HG02571 (cell line): ENCODE data around the gene SEC23B.
"Not testable (repeated sequence)": the region's sequence is repeated elsewhere in the genome, so short reads cannot be mapped to it uniquely, and the experiment has no call there.

Experiments used
- ATAC-seq: cut with Tn5 transposase; IDR thresholded peaks from one replicate; pipeline ENCODE4 v1.9.1; 2021; ENCODE audit warnings: mild to moderate bottlenecking, moderate library complexity; ENCODE audit not compliant: unreplicated experiment

SEC23B gene

DNA sequence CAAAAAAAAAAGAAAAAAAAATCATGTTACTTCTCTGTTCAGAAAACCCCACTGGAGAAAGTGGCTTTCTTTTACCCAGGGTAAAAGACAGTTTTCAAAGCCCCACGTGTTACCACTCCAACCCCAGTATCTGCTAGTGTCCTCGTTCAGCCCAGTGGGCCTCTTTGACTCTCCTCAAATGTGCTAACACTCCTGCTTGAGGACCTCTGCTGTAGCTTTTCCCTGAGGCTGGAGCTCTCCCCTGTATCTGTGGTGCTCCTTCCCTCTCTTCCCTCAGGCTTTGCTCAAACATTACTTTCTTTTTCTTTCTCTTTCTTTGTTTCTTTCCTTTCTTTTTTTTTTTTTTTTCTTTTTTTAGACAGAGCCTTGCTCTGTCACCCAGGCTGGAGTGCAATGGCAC lies 15.3 kb downstream of the SEC23B start:
- ATAC-seq = no peak

DNA sequence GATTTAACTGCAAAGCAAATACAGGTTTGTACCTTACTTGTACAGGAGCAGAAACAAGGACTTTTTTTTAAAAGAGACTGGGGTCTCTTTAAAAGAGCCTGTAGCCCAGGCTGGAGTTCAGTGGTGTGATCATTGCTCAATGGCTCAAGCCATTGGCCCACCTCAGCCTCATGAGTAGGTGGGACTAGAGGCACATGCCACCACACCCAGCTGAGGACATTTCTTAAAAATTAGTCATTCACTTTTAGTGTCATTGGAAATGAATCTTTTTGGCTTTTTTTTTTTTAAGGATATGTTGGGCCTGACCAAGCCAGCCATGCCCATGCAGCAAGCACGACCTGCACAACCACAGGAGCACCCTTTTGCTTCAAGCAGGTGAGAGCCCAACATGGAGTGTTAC lies 16.9 kb downstream of the SEC23B start:
- ATAC-seq = no peak

DNA sequence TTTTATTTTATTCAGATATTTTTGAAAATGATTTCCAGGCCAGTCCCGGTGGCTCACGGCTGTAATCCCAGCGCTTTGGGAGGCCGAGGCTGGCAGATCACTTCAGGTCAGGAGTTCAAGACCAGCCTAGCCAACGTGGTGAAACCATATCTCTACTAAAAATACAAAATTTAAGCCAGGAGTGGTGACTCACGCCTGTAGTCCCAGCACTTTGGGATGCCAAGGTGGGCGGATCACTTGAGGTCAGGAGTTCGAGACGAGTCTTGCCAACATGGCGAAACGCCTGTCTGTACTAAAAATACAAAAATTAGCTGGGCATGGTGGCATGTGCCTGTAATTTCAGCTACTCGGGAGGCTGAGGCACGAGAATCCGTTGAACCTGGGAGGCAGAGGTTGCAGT lies 19.0 kb downstream of the SEC23B start:
- not testable (repeated sequence) for ATAC-seq

DNA sequence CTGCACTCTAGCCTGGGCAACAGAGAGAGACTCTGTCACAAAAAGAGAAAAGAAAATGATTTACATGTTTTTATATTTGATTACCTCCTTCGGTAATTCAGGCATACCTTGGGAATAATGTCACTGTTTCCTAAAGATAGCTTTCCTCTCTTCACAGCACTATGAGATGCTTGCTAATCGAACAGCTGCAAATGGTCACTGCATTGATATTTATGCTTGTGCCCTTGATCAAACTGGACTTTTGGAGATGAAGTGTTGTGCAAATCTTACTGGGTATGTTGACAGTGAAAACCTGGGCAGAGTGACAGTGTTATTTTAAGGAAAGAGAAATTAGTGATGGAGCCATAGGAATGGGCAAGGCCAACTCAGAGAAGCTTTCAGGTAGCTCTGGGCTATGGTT lies 19.6 kb downstream of the SEC23B start:
- no peak for ATAC-seq

DNA sequence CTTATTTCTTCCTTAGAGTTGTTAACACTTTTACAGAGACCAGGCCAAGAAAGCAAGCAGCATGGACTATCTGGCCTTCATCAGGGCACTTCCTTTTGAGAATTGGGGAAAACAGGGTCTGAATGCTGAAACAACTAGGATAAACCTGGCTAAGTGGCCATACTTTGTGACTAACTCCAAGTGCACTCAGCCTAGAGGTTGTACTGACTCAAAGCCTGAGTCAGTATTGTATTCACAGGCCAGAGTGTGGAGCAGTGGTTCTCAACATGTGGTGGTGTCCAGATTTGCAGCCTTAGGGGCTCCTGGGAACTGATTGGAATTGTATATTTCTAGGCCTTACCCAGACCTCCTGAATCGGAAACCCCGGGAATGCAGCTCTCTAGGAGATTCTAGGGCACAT lies 20.1 kb downstream of the SEC23B start:
- ATAC-seq = no peak

DNA sequence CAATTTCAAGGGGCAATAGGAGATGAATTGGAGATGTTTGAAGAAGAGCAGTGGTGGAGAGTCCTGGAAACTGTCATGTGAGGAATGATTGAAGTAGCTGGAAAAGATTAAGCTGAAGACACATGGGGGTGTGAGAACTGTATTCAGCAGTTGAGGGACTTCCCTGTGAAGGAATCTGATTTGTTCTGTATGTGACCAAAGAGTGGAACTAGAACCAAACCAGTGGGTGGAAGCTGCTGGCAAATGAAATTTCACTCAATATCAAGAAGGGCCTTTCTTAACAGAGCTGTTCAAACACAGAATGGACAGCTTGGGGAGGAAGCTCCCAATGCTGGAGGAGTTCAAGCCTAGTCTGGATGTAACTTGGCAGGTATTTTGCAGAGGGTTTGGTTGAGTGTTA lies 21.3 kb downstream of the SEC23B start:
- no peak for ATAC-seq

DNA sequence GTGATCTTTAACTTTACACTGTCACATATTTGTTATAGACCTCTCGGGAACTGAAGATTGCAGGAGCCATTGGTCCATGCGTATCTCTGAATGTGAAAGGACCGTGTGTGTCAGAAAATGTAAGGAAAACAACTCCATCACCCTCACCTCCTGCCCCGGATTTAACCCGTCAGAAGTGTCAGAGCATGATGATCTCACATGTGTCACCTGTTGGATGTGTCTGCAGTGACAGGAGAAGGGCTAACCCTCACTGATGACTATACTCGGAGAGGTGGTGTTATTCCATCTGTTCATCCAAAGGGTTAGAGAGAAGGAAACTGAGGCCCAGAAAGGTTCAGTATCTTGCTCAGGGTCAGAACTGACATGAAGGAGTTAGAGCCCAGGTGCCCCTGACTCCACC lies 24.9 kb downstream of the SEC23B start:
- no peak for ATAC-seq

DNA sequence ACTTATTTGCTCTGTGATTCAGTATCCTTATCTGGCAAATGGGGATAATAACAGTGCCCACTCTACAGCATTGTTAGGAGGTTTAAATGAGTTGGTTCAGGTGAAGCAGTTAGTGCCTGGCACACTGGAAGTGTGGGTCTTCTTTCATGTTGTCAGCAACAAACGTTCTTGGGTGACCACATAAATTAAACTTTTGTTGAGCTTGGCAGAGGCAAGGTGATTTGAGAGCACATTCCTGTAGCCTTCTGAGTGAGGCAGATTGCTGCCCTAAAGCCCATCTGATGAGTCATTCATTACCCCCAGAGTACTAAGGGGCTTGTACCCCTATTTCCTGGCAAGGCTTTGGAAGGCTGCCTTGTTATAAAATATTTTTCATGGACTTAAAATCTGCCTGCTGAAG lies 25.8 kb downstream of the SEC23B start:
- ATAC-seq = no peak

DNA sequence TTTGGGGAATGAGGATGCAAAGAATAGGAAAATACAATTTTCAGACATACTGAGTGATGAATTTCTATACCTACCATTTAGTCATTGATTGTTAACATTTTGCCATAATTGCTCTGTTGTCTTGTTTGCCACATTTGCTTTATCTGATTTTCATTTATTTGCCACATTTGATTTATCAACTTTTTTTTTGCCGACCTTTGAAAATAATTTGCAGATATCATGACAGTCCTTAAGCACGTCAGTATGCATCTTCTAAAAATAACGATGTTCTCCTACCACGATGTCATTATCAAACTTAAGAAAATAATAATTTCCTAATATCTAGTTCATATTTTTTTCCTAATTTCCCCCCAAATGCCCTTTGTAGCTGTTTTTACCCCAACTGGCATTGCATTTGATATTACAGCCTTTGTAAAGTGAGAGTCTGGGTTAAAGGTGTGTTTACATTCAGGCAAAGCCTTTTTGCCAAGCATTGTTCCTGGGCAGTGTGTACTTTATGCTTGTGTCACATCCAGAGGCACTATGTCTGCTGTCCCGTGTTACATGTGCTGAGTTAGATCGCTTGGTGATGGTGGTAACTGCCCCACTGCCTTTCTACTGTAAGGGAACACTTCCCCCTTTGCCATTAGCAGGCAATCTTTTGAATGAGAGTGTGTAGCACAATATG lies 26.4 kb downstream of the SEC23B start:
- ATAC-seq = no peak

DNA sequence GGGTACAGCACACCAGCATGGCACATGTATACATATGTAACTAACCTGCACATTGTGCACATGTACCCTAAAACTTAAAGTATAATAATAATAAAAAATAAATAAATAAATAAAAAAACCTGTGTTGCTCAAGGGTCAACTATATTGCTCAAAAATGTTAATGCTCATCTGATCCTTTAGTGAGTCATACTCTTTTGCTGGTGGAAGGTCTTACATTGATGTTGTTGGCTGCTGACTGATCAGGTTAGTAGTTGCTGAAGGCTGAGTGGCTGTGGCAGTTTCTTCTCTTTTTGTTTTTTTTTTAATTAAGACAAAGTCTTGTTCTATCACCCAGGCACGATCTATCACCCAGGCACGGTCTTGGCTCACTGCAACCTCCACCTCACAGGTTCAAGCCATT lies 29.9 kb downstream of the SEC23B start:
- no peak for ATAC-seq

DNA sequence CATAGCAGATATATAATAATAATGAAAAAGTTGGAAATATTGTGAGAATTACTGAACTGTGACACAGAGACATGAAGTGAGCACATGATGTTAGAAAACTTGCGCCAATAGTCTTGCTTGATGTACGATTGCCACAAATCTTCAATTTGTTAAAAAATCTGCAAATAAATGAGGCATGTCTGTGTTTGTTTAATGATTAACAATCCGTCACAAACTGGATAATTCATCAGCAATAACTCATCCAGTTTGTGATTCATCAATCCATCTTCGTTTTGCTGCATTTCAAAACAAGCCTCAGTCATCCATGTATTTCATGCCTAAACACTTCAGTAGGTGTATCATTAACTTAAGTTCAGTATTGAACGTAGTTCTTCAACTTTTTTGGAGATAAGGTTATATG lies 34.0 kb downstream of the SEC23B start:
- no peak for ATAC-seq

DNA sequence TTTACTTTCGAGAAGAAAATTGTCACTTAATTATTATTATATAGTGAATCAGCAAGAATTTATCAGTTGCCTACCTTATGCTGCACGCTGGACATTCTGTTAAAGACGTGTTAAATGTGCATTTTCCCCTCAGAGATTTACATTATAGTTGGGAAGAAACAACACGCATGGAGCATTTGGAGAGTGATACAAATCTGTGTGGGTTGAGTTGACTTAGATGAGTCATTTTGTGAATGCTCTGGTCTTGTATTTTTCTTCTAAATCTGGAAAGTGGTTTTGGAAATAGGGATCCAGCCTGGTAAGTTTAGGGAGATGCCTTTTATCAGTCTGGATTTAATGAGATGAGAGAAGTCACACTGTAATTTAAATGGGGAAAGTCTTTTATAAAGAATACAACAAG lies 35.5 kb downstream of the SEC23B start:
- no peak for ATAC-seq

DNA sequence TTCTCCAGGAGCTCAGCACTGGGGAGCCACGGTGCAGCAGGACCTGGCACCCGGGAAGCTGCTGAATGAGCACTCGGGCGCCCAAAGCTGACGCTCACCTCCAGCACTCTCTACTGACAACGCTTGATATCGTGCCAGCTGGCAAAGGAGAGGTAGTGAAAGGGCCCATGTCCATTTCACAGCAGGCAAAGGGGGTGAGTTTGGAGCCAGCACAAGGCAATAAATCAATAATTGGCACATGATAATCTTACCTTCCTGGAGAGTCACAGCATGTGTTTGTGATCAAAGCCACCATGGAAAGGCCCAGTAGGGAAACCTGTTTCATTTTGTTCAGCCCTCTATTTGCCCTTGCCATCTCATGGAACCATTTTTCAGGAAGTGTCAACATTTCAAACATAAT lies 36.2 kb downstream of the SEC23B start:
- ATAC-seq = no peak

DNA sequence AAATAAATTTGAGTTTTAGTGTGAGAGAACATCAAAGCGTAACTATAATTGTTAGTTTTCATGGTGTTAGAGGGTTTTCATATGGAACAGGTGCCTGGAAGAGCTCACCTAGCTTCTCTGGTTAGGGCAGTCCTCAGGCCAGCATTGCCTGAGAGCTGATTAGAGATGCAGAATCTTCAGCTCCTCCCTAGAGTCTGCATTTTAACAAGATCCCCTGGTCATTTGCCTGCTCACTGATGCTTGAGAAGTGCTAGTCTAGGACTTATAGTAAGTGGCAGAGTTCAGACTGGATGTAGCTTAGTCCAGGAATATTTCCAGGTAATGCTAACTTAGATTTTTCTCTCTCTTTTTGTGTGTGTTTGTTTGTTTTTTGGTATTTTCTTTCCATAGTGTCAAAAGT lies 37.8 kb downstream of the SEC23B start:
- ATAC-seq = no peak

DNA sequence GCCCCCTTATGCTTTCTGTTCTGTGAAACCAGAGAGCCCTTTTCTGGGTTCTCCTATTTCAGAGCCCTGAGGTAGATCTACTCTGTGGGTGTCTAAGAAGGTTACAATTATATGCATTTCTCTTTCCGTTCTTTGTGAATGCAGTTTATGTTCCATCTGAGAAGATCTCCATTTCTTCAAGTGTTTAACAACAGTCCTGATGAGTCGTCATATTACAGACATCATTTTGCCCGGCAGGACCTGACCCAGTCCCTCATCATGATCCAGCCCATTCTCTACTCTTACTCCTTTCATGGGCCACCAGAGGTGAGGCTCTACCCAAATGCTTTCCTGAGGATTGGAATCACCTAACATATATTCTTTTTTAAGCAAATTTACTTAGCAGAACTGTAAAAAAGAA lies 40.7 kb downstream of the SEC23B start:
- ATAC-seq = no peak

DNA sequence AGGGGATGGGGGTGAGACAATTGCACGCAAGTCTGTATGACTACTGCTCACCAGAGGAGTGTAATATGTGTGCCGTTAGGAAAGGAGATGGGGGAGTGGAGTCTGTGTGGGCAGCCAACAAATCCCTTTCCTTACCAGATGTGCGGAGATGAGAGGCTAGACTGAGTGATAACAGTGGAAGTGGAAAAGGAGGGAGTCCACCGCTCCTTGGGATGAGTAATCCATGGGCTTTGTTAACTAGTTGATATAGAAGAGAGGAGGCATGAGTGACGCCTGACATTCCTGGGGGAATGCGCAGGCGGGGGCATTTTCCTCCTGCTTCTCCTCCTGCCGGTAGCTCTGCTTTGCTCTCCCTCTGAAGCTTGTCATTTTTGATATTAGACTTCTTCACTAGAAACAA lies 46.0 kb downstream of the SEC23B start:
- ATAC-seq = no peak

DNA sequence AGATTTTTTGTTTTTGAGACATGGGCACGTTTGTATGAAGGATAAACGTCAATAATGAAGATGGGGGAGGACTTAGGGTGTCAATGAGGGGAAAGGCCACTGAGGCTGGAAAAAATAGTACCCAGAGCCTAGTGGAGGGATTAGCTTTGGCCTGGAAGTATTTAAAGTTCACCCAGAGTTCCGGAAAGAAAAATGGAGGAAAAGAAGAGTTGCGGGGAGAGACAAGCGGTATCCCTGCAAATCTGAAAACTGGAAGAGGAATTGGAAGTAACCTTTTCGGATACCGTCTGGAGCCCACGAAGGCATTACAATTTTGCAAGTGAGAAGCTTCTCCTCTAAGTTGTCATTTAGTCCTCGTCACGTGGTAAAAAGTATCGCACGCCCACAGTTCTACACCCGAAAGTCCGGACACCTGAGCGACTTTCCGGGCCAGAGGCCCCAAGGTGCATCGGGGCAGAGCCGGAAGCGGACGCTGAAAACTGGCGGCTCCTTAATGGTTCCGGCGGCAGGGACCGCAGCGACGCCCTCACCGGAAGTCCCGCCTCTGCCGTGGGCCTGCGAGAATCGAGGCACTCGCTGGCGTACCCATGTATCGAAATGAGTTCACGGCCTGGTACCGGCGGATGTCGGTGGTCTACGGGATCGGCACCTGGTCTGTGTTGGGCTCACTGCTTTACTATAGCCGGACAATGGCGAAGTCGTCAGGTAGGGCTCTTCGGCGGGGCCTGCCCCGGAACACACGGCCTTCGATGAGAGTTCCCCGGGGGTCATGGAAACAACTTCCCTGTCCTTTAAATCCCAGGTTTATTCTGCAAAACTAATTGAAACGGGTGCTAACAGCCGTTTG lies 59.4 kb downstream of the SEC23B start, which contains the start of gene SMIM26:
Gene SMIM26 (plus strand): TSS at position 541 of the 847 bp plus-strand sequence. CDS start 47 bp downstream, at position 588.
- ATAC-seq = peak; percentile 99

DNA sequence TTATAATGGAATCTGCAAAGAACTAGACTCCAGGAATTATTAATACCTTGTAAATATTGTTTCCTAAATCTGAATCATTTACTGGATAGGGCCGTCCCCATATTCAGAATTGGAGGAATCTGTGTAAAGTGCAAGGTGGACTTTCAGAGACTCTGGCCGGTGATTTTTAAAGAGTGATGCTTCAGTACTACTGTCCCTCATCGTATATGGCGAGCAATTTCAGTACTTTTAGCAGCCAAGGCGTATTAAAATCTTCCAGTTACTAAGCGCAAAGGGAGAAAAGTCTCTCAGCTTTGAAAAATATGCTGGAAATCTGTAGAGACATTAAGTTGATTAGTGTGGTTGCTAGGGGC lies 60.0 kb downstream of the SEC23B start:
- ATAC-seq = no peak

DNA sequence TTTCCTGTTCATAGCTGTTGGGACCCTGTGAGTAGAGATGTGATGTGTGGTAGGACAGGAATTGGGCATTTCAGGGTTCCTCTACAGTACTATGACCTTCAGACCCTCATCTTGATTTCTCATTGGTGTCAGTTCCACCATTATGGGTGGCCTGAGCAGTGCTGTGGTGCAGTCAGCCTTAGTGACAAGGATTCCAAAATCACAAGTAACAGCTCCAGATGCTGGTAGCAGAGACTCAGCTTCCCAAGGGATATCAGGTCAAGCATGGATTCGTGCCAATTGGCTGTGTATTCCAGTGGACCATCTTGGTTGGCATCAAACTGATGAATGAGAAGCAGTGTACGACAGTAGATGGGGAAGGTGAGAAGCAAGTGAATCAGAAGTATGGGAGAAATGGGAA lies 63.3 kb downstream of the SEC23B start:
- ATAC-seq = no peak

DNA sequence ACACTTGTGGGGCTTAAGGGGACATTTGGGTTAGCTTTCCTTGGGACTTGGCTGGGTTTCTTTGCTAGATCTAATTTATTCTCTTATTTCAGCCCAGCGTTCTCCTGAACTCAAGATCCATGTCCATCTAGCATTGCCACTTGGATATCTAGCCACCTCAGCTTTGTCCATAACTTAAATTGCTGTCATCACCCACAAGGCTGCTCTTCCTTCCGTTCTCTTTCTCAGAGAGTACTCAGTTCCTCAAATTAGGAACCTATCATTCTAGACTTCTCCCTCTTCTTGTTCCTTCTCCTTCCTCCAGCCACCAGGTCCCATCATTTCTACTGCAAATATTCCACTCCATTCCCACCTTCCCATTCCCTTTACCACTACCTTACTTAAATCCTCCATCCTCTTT lies 63.8 kb downstream of the SEC23B start:
- ATAC-seq = no peak

DNA sequence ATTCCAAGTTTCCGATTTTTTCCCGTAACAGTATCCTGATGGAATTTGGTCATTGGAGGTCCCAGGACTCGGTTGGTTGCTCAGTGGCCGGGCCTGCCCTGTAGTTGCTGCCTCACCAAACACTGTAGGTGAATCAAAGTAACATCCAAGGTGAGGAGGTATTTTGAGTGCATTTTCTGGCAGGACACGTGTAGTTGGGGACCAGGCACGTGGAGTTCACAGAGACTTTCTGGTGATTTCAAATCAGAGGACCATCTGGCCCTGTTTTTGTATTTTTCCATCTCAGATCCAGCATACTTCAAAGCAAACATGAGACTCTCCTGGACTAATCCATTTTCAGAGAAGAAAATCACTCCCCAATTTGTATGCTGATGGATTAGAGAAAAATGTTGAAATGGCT lies 70.2 kb downstream of the SEC23B start:
- no peak for ATAC-seq

DNA sequence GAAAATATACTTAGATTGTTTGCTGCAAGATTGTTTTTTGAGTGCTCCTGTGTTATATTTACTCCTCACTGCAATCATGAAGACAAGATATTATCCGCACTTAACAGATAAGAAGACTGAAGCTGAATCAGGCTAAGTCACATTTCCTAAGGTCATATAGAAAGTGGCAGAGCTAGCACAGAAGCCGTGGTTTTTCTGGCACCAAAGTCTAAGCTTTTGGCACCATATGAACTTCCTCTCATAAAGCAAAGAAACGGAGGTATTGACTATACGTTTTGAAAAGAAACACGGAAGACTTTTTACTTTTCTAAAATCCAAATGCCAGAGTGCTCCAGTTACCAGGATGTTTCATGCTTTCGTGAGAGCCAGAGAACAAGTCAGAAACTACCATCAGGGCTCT lies 70.8 kb downstream of the SEC23B start:
- no peak for ATAC-seq

DNA sequence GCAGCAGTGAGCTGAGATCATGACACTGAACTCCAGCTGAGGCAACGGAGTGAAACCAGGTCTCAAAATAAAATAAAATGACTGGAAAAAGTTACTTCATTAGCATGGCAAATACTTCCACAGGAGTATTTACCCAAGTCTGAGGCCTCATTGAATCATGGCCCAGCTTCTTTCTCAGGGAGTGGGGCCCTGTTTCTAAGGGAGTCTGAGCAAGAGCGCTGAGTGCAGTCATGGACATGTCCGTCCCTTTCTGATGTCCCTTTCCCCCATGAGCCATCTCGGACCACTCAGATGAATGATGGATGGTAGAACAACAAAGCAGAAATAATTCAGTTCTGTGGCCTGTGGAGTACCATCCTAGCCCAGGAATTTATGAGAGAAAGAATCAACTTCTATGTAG lies 72.3 kb downstream of the SEC23B start:
- no peak for ATAC-seq
